Transverse colon (tissue), 4 donors: Measurements from ENCODE around the gene CEP170B. TPM values are rescaled to one million over a fixed set of nuclear protein-coding genes. Genes with fewer than 3 reads are reported as not detected.

ENCODE experiments used
- DNase-seq: peaks from one replicate; pipeline ENCODE4 v3.0.0-alpha.2; 2019
- H3K27ac ChIP-seq, 4 donors: fragments of 200-600 bp; sonication (generic); 2 replicates each; pipeline ENCODE4 v1.5.1; 2016 to 2018; ENCODE audit warnings: inconsistent platforms in 4 of 4
- H3K27me3 ChIP-seq: fragments of 200-600 bp; sonication (generic); 2 replicates; pipeline ENCODE4 v1.5.1; 2017; ENCODE audit warnings: inconsistent platforms
- H3K36me3 ChIP-seq, 4 donors: fragments of 200-600 bp; sonication (generic); 2 replicates each; pipeline ENCODE4 v1.5.1; 2017 to 2019; ENCODE audit warnings: inconsistent platforms in 4 of 4
- H3K4me1 ChIP-seq, 4 donors: fragments of 200-600 bp; sonication (generic); 2 replicates each; pipeline ENCODE4 v1.5.1; 2017 to 2020; ENCODE audit warnings: inconsistent platforms in 4 of 4
- H3K4me3 ChIP-seq, 4 donors: fragments of 200-600 bp; sonication (generic); 1 replicate in 1 of 4; 2 replicates in 3 of 4; pipeline versions ENCODE4 v1.5.1 to v1.6.1; 2017 to 2019; ENCODE audit warnings: inconsistent platforms in 4 of 4
- H3K9me3 ChIP-seq, 2 donors: fragments of 200-600 bp; sonication (generic); 2 replicates each; pipeline ENCODE4 v1.5.1; 2017 to 2019; ENCODE audit warnings: inconsistent platforms in 2 of 2
- EP300 ChIP-seq: sonication (generic); formaldehyde crosslinking; IDR thresholded peaks from one replicate; pipeline ENCODE4 v1.6.1; 2017; ENCODE audit warnings: antibody characterized with exemption, low read depth
- POLR2A ChIP-seq: fragments of 450-650 bp; IDR thresholded peaks from one replicate; pipeline ENCODE4 v1.6.1; 2016; ENCODE audit warnings: antibody characterized with exemption, mild to moderate bottlenecking, moderate library complexity
- POLR2AphosphoS5 ChIP-seq, 3 donors: sonication (generic); formaldehyde crosslinking; IDR thresholded peaks; one replicate each; pipeline ENCODE4 v1.6.1; 2016; ENCODE audit warnings: antibody characterized with exemption in 3 of 3
- WGBS, 2 donors: methylation state at CpG; one replicate each; pipeline ENCODE4 v1.1.5; 2018; ENCODE audit warnings: low coverage in 1 of 2; 5-methylcytosine and 5-hydroxymethylcytosine counted together
- in situ Hi-C, 4 donors: fragments of 200-750 bp; cut with MboI; loops; one replicate each; pipeline versions ENCODE4 v1.15.0 to v1.15.1; 2017; ENCODE audit warnings: low sequenced_read_pairs in 3 of 4, low pct_ligation_motif_present in 1 of 4, low pct_unique_long_range_greater_than_20kb in 1 of 4
- intact Hi-C: fragments of 100-400 bp; cut with DNase I; formaldehyde crosslinking; loops from one replicate; pipeline ENCODE4 v1.15.1; 2023; ENCODE audit warnings: low total_unique reads
- total RNA-seq, 4 donors: library from RNA; depleted of rRNA; stranded (reverse); fragments of >200 nt; gene quantifications; one replicate each; pipeline ENCODE4 v1.1.0, GENCODE V29; 2016
- TF ChIP-seq, protein P1 (sequence below), 5 experiments: fragments of 200-600 bp in 3 of 5; fragments of 450-650 bp in 2 of 5; sonication (generic) in 3 of 5; IDR thresholded peaks; 1 replicate in 2 of 5; 2 replicates in 3 of 5; pipeline ENCODE4 v1.5.1; 2016 to 2017; ENCODE audit warnings: antibody characterized with exemption in 5 of 5, inconsistent platforms in 3 of 5, mild to moderate bottlenecking in 2 of 5, moderate library complexity in 1 of 5

Gene CEP170B
- total RNA-seq, 4 donors from 2014 or later: 56.0 to 195 (median 109) TPM

DNA sequence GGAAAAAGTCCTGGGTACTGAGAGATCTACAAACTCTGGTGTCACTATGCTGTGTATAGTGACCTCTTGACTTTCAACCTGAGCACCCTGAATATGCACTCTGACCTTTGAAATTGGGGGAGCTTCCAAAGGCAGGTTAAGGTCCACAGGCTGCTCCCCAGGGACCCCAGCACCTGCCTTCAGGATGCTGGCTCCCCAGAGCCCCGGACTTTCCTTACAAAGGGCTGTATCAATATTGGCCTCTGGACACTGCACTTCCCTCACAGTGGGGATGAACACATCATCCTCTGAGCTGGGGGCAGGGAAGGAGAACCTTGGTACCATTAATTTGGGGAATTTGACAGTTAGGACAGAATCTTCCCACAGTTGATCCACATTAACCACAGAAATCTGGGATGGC lies 73.9 kb downstream of the CEP170B start:
- Histone ChIP-seq H3K9me3 (no peaks in the 10 kb centered on the region), H3K36me3 (no peaks in the 10 kb centered on the region), H3K4me1 (peaks cover 0 to 2% (median under 1%) of the 10 kb centered on the region in 4 donors), H3K4me3 (no peak overlapping the region), H3K27ac (no peak overlapping the region), H3K27me3 (peaks cover 33% of the 10 kb centered on the region)
- in situ Hi-C loops: no loop called here
- no peak for TF ChIP-seq POLR2A
- TF ChIP-seq POLR2AphosphoS5 (IDR thresholded peaks at IDR 0.05): no peak
- TF ChIP-seq EP300: no peak
- TF ChIP-seq, protein P1, sequence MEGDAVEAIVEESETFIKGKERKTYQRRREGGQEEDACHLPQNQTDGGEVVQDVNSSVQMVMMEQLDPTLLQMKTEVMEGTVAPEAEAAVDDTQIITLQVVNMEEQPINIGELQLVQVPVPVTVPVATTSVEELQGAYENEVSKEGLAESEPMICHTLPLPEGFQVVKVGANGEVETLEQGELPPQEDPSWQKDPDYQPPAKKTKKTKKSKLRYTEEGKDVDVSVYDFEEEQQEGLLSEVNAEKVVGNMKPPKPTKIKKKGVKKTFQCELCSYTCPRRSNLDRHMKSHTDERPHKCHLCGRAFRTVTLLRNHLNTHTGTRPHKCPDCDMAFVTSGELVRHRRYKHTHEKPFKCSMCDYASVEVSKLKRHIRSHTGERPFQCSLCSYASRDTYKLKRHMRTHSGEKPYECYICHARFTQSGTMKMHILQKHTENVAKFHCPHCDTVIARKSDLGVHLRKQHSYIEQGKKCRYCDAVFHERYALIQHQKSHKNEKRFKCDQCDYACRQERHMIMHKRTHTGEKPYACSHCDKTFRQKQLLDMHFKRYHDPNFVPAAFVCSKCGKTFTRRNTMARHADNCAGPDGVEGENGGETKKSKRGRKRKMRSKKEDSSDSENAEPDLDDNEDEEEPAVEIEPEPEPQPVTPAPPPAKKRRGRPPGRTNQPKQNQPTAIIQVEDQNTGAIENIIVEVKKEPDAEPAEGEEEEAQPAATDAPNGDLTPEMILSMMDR (IDR thresholded peaks at IDR 0.05): no peak
- WGBS, 2 donors: 45% methylated on average over 1 of the region's 1 CpG; no CpG with 5 or more reads in 1 of the 2 donors
- intact Hi-C loops: no loop called here
- DNase-seq: no peak

DNA sequence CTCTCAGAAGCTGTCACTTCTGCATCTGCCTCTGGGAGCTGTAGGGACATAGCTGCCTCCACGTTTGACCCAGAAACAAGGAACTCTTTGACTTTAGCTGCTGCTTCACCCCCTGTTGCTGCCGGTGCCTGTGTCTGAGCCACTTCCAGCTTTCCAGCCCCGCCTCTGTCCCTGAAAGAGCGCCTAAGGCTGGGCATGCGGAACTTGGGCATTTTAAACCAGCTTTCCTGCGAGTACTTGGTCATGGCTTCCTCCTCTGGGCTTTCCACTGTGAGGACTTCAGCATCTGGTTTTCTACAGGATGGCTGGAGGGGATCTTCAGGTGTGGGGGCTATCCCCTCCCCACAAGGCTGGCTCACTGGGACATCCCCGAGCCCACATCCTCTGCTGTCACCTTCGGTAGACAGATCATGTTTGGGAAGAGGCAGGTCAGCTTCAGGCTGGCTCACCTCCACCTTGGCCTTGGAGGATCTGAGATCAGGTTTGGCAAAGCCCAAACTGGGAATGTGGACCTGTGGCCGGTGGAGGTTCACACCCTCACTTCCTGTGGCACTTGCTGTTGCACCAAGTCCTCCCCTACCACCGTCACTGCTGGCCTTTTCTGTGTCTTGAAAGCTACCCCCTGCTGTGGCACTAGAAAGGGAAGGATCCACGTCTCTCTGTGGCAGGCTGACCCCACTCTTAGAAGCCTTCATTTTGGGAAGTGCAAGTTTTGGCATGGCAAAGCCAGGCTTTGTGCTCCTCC lies 74.8 kb downstream of the CEP170B start:
- DNase-seq: no peak
- intact Hi-C loops: no loop called here
- WGBS, 2 donors: 53% methylated on average over 11 of the region's 11 CpGs; no CpG with 5 or more reads in 1 of the 2 donors

DNA sequence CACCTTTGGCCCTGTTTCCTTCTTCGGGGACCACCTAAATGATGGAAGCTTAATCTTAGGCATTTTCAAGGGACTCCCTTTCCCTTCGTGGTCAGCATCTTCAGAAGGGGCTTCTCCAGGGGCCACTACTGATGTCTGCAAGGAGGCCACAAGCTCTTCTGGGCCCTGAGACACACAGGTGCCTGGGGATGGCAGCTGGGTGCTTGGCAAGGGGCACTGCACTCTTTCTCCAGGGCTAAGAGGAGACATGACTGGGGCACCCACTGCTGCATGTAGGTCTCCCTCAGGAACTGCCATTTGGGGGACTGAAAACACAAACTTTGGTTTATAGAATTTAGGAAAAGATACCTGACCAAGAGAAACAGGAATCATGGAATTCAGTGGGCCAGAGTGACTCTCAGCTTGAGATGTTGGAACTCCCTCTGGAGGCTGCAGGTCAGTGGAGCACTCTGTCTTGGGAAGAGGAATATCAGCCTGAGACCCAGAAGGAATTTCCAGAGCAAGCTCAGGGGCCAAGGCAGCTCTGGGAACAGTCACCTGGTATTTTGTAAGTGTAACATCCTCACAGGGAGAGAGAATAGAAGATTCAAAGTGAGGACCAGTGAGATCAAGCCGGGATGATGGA lies 75.6 kb downstream of the CEP170B start:
- H3K27me3 ChIP-seq: peaks cover 17% of the 10 kb centered on the region
- in situ Hi-C loops: no loop called here
- no peaks in the 10 kb centered on the region for H3K36me3 ChIP-seq
- H3K4me3 ChIP-seq: no peak overlapping the region
- no peaks in the 10 kb centered on the region for H3K9me3 ChIP-seq
- 77% methylated on average over 3 of the region's 3 CpGs; no CpG with 5 or more reads in 1 of the 2 donors for WGBS, 2 donors
- no peaks in the 10 kb centered on the region for H3K4me1 ChIP-seq
- no peak for DNase-seq
- TF ChIP-seq POLR2AphosphoS5 (IDR thresholded peaks at IDR 0.05) (no peak), POLR2A (no peak), EP300 (no peak)
- H3K27ac ChIP-seq: no peak overlapping the region
- intact Hi-C loops: no loop called here

More for the DNA sequence above, 74.8 kb downstream of the CEP170B start:
- Histone ChIP-seq H3K27me3 (peaks cover 24% of the 10 kb centered on the region), H3K4me1 (no peaks in the 10 kb centered on the region), H3K27ac (no peak overlapping the region), H3K36me3 (no peaks in the 10 kb centered on the region), H3K4me3 (no peak overlapping the region), H3K9me3 (no peaks in the 10 kb centered on the region)
- in situ Hi-C loops: no loop called here
- TF ChIP-seq POLR2A: no peak
- TF ChIP-seq, protein P1 (IDR thresholded peaks at IDR 0.05): no peak
- no peak for TF ChIP-seq POLR2AphosphoS5 (IDR thresholded peaks at IDR 0.05)

DNA sequence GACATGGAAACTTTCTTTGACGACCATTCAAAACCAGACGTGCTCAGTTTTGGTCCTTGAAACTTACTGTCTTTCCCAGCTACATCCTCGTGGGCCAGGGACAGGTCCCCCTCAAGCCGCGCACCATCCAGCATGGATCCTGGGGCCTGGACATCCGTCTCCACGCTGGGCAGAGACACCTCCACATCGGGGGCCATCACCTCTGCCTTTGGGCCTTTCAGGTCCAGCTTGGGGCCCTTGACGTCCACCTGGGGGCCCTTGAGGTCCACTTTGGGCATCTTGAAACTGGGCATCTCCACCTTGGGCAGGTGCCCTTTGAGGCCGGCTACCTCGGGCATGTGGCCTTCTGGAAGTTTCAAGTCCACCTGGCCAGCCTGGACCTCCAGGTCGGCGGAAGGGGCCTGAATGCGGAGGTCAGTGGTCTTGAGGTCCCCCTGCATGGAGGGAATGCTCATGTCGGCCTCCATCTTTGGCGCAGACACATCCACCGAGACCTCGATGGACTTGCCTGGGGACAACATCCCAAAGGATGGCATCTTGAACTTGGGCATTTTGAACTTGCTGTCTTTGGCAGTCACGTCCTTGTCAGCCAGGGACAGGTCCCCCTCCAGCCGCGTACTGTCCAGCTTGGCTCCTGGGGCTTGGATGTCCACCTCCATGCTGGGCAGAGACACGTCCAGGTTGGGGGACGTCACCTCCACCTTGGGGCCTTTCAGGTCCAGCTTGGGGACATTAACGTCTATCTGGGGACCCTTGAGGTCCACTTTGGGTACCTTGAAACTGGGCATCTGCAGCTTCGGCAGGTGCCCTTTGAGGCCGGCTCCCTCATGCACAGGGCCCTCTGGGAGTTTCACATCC lies 76.7 kb downstream of the CEP170B start:
- Histone ChIP-seq H3K36me3 (no peaks in the 10 kb centered on the region), H3K4me1 (no peaks in the 10 kb centered on the region), H3K27ac (no peak overlapping the region), H3K4me3 (no peak overlapping the region), H3K27me3 (peaks cover 13% of the 10 kb centered on the region), H3K9me3 (no peaks in the 10 kb centered on the region)
- DNase-seq: no peak
- intact Hi-C loops (no loop called here), in situ Hi-C loops (no loop called here)
- 88 to 100% methylated on average over 1 to 17 of the region's 26 CpGs for WGBS, 2 donors
- no peak for TF ChIP-seq EP300
- TF ChIP-seq, protein P1 (IDR thresholded peaks at IDR 0.05): no peak
- no peak for TF ChIP-seq POLR2AphosphoS5 (IDR thresholded peaks at IDR 0.05)
- TF ChIP-seq POLR2A: no peak
